Measurements from ENCODE around the gene CTSE.

Gene CTSE

GRCh38 chr1:206049919-206050600, 26.4 kb upstream of the CTSE start:
- DNase-seq, result no peak

GRCh38 chr1:206049293-206049692, 25.6 kb upstream of the CTSE start:
- DNase-seq, result no peak

GRCh38 chr1:206048582-206048981, 24.9 kb upstream of the CTSE start:
- no peak for DNase-seq

GRCh38 chr1:206047271-206047670, 23.6 kb upstream of the CTSE start:
- DNase-seq, result no peak

GRCh38 chr1:206041640-206042039, 17.9 kb upstream of the CTSE start:
- DNase-seq, result no peak

GRCh38 chr1:206040328-206040727, 16.6 kb upstream of the CTSE start:
- no peak for DNase-seq

GRCh38 chr1:206039046-206039973, 15.6 kb upstream of the CTSE start:
- DNase-seq, result no peak

GRCh38 chr1:206037581-206037980, 13.9 kb upstream of the CTSE start:
- no peak for DNase-seq

GRCh38 chr1:206036663-206037455, 13.2 kb upstream of the CTSE start:
- no peak for DNase-seq

- no peak for DNase-seq
These were observed 11.3 kb upstream of the CTSE start for GRCh38 chr1:206035027-206035426.

- DNase-seq, result no peak
These were observed 8.9 kb upstream of the CTSE start for GRCh38 chr1:206032380-206033140.

GRCh38 chr1:206030714-206031113, 7.0 kb upstream of the CTSE start:
- peak in 2 of 4 experiments; percentile 15 to 43 for DNase-seq

- no peak for DNase-seq
These were observed 6.5 kb upstream of the CTSE start for GRCh38 chr1:206030191-206030590.

GRCh38 chr1:206029484-206029883, 5.8 kb upstream of the CTSE start:
- DNase-seq, result no peak

- no peak for DNase-seq
These were observed 1.7 kb upstream of the CTSE start for GRCh38 chr1:206025283-206025820.

- DNase-seq, result no peak
These were observed 929 bp downstream of the CTSE start for GRCh38 chr1:206022766-206023165.

- no peak for DNase-seq
These were observed 1.9 kb downstream of the CTSE start for GRCh38 chr1:206021626-206022365.

- DNase-seq, result no peak
These were observed 2.6 kb downstream of the CTSE start for GRCh38 chr1:206021008-206021625.

- DNase-seq, result no peak
These were observed 3.2 kb downstream of the CTSE start for GRCh38 chr1:206020393-206021007.

- DNase-seq, result no peak
These were observed 8.6 kb downstream of the CTSE start for GRCh38 chr1:206015071-206015470.

- DNase-seq, result no peak
These were observed 9.1 kb downstream of the CTSE start for GRCh38 chr1:206014601-206015000.

All from activated naive CD4-positive, alpha-beta T cell (primary cell).